ENCODE data around the gene RNF225.
"Not testable (repeated sequence)": the region's sequence is repeated elsewhere in the genome, so short reads cannot be mapped to it uniquely, and the experiment has no call there.

Gene RNF225

DNA sequence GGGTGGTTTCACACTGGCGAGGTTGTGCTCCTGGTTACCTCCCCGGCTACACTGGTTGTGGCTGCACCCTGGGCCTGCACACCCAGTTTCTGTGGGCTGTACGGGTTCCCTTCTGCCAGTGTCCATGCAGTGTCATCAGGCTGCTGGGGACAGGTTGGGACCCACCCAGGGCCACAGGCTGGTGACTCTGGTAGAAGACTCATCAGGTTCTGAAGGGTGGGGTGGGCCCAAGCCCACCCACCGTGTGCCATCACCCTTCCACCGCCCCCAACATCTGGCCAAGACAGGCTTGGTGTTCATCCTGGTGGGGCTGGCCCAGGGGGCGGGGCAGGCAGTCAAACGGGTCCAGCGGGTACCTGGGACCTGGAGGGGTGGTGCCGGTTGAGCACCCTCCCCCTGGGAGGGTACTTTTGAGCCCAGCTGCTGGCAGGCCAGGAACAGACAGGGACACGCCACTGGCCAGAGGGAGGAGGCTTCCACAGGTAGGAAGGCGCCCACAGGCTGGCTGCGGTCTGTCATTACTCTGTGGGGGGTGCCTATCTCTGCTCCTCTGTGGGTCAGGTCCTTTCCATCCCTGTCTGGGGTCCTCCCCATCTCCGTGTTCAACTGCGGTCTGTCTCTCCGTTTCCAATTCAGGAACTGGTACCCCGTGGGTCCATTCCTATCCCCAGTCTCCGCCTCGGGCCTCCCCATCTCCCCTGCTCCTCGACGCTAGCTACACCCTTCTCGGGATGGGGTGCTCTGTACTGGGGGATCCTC is at the start of gene RNF225:
Gene RNF225, plus strand, starts transcription at position 437 of the 759 bp plus-strand sequence. CDS start 434 bp downstream, outside the sequence.
- DNase-seq (ENCODE audit: low read depth in 4 of 4, low spot score in 1 of 4), result no peak

DNA sequence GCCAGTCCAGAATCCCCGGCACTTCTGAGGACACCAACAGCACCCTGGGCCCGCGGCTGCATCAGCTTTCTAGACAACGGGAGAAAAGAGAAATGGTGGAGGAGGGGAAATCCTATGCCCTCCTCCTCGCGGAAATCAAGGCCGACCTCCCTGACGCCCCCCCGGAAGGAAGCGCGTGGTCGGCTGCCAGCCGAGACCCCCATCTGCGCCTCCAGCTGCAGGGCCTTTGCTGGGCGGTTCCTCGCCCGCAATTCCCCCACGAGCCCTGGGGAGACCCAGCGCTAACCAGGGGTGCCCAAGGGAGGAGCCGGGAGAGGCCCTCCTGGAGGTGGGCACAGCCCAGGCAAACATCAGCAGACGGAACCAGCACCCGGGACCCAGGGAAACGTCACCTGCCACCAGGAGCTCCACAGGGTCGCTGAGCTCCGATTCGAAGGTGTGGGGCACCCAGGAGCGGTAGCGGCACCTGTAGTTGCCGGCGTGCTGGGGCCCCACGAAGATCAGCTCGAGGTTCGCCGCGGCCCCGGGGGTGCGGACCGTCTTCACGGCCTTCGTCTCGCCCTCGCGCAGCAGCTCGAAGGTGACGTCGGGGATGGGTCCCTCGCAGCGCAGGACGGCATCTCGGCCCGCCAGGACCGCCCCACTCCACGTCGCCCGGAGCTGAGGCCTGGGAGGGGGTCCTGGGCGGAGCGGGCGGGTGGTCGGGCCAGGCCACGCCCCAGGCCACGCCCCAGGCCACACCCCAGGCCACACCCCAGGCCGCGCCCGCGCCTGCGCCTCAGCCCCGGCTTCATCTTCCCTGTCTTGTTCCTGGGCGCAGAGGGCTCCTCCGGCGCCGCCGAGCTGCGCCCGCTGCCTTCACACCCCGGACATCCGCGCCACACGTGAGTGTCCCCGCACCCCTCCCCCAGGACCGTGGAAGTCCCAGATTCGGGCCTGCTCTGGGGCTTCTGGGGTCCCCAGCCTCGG is 48.2 kb upstream of the RNF225 start:
- peak; percentile 23 to 52 (median 44) for DNase-seq (ENCODE audit: low read depth in 4 of 4, low spot score in 1 of 4)

DNA sequence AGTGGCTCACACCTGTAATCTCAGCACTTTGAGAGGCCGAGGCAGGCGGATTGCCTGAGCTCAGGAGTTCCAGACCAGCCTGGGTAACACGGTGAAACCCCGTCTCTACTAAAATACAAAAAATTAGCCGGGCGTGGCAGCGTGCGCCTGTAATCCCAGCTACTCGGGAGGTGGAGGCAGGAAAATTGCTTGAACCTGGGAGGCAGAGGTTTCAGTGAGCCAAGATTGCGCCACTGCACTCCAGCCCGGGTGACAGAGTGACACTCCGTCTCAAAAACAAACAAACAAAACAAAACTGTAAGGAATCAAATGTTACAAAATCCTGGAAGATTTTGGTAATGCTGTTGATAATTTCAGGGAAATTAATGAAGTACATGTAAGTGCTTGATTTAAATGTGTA is 47.4 kb upstream of the RNF225 start:
- not testable (repeated sequence) for DNase-seq (ENCODE audit: low read depth in 4 of 4, low spot score in 1 of 4)

DNA sequence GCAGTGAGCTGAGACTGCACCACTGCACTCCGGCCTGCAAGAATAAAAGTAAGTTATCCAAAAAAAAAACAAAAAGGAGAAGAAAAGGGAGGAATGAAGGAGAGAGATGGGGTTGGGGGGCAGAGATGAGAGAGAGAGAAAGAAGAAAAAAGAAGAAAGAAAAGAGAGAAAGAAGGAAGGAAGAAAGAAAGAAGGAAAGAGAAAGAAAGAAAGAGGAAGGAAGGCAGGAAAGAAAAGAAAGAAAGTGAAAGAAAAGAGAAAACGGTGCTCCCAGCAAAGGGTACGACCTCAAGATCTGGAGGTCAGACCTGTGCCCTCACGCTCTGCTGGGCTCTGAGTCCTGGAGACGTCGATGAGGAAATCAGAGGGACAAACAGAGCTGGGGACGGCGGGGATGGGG is 45.9 kb upstream of the RNF225 start:
- DNase-seq (ENCODE audit: low read depth in 4 of 4, low spot score in 1 of 4), result no peak

DNA sequence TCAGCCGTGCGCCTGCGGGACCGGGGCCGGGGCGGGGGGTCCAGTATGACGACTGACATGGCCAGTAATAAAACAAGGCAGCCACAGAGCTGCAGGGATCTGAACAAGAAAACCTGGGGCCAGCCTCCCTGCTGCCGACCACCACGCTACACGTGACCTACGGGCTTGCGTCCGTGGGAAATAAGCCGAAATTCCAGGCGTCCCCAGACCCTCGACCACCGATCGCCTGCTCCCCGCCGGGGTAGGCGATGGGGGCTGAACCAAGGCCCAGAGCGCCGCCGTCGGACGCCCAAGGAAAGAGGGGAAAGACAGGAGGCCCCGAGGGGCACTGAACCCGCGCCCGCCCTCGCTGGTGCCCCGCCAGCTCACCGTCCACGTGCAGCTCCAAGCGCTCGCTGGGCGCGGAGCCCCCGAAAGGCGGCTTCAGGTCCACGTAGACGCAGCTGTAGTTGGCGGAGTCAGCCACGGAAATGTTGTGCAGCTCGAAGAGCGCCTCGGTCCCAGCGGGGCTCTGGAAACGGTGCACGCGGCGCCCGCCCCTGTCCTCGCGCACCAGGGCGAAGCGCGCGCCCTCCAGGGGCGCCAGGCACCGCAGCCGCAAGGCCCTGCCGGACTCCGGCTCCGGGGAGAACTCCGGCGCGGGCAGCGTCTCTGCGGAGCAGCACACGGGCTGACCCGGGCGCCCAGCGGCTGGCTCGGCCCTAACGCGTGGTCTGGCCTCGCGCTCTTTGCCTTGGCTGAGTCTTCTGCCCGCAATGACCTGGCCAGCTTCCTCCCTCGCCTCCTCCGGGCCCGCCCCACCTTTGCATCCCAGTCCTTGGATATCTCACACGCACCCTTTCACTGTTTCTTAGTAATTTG is 45.2 kb upstream of the RNF225 start:
- no peak for DNase-seq (ENCODE audit: low read depth in 4 of 4, low spot score in 1 of 4)

DNA sequence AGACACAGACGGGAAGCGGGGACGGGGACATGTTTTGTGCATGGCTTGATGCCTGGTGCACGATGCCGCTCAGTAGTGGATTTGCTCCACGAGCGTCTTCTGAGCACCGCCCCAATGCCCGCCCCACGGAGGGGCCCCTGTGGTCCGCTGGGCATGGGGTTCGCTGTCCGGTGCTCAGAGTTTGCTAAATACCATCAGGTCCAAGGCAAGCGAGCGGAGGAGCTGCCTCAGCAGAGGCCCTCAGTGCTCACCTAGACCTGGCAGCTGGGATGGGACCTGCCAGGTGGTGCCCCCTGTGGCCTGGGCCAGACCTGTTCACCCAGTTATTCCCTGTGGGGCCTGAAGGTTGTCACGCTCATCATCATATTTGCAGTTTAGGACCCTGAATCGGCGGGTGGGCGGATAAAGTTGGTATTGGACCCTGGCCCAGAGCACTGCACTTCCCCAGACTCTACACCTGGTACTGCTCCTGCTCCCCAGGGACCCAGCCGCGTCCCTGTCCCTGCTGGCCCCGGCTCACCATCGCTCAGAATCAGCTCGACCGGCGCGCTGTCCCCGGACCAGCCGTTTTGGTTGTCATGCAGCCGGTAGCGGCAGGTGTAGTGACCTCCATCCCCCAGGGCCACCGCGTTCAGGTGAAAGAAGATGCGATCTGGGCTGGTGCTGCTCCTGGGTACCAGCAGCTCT is 44.4 kb upstream of the RNF225 start:
- no peak for DNase-seq (ENCODE audit: low read depth in 4 of 4, low spot score in 1 of 4)

DNA sequence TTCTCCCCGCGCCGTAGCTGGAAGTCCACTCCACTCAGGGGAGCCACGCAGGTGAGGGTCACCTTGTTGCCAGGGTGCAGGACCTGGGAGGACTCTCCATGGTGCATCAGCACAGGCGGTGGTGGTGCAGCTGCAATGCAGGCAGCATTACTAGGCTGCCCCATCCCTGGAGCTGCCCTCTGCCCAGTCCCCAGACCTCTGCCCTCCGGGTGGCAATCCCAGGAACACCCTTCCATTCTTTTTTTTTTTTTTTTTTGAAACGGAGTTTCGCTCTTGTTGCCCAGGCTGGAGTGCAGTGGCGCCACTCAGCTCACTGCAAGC is 43.9 kb upstream of the RNF225 start:
- no peak for DNase-seq (ENCODE audit: low read depth in 4 of 4, low spot score in 1 of 4)

DNA sequence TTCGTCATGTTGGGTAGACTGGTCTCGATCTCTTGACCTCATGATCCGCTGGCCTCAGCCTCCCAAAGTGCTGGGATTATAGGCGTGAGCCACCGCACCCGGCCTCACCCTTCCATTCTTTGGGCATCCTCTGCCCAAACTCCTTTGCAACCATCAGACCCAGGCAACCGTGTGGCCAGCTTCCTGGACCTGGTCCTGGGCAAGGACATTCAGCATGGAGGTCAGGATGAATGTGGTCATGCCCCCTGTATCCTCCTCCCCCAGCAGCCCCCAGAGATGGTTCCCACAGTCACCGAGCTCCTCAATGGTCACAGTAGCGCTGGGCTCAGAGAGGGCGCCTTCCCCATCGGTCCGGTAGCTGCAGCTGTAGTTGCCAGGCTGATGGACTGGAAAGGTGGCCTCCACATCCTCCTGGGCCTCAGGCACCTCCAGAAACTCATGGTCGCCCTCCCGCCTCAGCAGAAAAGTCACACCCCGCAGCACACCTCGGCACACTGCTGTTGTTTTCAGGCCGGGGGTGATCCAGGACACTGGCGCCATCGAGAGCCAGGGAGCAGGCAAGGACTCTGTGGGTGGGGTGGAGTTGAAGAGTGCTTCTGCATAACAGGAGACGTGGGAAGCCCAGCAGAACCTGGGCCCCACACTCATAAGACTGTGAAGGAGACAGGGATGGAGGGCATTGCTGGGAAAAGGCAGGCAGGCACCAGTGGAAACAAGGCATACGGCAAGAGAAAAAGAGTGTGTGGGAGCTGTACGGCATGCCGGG is 43.3 kb upstream of the RNF225 start:
- no peak for DNase-seq (ENCODE audit: low read depth in 4 of 4, low spot score in 1 of 4)

DNA sequence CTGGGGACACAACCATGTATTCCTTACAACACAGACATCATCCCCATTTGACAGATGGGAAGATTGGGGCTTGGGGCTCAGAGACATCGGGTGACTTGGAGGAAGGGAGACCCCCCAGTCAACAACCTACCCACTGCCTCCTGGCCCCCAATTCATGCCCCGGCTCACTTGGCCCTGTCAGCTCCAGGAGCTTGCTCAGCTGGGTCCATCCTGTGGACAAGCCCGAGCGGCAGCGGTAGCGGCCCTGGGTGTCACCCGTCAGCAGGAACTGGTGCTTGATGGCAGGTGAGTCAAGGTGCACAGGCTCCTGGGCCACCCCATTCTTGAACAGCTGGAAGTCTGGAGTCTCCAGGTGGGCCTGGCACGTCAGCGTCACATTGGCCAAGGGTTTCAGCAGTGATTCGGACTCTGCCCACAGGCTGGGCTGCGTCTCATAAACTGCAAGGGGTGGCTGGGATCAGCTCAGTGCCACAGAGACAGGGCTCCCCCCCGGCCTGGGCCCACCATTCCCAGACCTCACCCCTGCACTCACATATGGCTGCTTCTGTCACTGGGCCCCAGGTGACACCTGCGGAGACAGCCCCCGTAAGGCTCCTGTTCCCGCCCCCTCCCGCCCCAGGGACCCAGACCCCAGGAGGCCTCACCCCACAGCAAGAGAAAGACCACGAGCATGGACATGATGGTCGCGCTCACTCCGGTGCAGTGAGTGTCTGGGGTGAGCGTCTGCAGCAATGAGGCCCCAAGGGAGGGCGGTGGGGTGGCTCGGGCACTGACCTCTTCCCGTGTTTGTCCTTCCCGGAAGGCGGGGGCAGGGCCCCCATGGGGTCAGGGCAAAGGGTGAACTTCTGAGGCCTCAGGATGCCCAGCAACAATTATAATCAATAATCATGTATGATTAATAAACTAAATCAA is 42.4 kb upstream of the RNF225 start, which contains the start of gene A1BG:
Gene A1BG, minus strand, starts transcription at position 733 of the 912 bp plus-strand sequence. Its CDS starts 55 bp downstream, at position 678.
- DNase-seq (ENCODE audit: low read depth in 4 of 4, low spot score in 1 of 4), result no peak

DNA sequence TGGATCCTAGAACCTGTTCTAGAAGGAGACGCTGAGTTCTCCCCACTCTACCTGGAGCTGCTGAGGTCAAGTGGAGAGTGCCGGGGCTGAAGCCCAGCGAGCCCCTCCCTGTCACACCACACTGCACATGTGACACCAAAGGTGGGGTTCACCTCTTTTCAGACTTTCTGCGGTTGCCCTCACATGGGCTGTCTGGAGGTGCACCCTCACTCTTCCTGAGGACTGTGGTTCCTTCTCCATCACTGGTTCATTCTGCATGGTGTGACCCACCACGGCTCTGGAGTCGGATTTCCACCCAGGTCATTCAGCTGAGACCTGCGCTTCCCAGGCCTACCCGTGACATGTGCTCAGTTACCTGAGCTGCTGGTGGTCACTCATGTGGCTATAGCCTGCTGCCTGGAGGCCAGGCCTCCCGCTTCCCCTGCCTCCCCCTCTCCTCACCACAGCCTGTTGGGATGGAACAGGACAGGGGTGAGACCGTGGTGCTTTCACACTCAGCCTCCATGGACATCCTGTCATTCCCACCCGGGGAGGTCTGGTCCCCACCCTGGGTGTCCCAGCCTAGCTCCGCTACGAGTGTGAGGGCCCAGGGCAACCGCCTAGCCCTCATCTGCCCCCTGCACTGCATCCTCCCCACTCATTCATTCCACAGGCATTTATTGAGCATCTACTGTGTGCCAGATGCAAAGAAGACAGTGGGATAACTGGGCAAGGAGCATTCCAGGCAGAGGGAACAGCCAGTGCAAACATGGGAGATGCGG is 41.6 kb upstream of the RNF225 start:
- DNase-seq (ENCODE audit: low read depth in 4 of 4, low spot score in 1 of 4), result no peak

DNA sequence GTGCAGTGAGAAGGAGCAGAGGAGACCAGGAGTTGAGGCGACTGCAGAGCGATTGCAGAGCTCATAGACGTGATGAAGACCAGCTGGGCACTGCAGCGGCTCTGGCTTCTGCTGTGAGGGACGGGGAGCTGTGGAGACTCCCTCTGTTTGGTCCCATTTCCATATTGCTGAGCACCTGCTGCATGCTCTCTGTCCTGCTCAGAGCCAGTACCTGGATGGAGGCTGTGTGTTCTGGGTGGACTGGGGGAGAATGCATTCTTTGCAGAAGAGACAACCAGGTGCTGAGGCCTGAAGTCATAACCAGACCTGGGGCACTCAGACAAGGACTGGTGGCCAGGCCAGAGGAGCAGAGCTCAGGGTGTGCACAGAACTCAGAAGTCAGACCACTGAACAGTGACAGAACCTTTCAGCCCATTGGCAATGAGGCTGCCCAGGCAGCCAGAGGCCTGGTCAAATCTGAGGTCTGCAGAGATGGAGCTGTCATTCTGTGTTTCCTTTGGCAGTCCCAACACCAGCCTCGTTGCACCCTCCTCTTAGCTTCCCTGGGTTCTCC is 40.9 kb upstream of the RNF225 start:
- no peak for DNase-seq (ENCODE audit: low read depth in 4 of 4, low spot score in 1 of 4)

DNA sequence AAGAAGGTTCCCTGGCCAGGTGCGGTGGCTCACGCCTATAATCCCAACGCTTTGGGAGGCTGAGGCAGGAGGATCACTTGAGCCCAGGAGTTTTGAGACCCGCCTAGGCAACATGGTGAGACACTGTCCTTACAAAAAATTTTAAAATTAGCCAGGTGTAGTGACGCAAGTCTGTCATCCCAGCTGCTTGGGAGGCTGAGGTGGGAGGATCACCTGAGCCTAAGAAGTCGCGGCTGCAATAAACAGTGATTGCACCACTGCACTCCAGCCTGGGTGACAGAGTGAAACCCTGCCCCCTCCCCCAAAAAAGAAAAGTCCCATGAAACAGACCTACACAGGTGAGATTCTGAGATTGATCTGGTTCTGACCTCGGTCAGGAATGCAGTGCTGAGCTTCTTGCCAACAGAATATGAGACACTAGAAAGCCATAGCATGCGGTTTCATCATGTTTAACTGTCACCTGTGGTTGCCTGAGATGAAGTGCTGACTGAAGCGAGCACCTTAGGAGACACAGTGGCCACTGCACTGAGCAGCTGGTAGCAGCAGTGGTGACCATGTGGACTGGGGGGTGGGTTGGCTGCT is 40.1 kb upstream of the RNF225 start:
- no peak for DNase-seq (ENCODE audit: low read depth in 4 of 4, low spot score in 1 of 4)

DNA sequence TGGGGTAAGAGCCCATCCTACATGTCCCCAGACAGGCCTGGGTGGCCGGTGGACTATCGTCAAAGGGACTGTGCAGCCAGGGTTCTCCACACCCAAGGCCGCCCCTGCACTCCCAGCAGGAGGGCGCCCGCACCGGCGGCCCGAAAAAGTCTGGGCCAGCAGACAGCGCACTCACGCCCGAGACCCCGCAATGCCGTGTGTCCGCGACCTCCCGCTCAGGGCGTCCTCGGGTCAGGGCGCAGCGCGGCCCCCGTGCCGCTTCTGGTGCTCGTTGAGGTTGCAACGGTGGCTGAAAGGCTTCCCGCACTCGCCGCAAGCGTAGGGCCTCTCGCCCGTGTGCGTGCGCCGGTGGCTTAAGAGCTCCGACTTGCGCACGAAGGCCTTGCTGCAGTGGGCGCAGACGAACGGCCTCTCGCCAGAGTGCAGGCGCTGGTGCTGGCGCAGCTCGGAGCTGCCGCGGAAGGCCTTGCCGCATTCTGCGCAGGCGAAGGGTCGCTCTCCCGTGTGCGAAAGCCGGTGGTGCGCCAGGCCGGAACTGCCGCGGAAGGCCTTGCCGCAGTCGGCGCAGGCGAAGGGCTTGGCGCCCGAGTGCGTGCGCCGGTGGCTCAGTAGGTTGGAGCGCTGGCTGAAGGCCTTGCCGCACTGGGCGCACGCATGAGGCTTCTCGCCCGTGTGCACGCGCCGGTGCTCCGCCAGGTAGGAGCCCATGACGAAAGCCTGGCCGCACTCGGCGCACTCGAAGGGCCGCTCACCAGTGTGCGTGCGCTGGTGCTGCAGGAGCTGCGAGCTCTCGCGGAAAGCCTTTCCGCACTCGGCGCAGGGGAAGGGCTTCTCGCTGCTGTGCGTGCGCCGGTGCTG is 39.3 kb upstream of the RNF225 start:
- no peak for DNase-seq (ENCODE audit: low read depth in 4 of 4, low spot score in 1 of 4)

DNA sequence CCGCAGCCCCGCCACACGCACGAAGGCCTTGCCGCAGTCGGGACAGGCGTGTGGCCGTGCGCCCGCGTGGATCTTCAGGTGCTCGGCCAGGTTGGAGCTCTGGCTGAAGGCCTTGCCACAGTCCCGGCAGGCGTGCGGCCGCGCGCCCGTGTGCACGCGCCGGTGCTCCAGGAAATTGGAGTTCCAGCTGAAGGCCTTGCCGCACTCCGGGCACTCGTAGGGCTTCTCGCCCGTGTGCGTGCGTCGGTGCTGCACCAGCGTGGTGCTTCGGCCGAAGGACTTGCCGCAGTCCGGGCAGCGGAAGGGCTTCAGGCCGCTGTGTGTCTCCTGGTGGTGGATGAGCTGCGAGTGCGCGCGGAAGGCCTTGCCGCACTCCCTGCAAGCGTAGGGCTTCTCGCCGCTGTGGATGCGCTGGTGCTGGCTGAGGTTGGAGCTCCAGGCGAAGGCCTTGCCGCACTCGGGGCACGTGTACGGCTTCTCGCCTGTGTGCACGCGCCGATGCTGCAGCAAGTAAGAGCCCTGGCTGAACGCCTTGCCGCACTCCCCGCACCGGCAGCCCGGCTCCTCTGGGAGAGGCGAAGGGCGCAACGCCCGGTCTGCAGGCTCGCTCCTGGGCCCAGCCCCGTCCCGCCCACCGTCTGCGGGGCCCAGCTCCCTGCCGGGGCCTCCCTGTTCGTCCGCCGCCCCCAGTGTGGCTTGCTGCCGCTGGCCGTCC is 38.5 kb upstream of the RNF225 start:
- no peak for DNase-seq (ENCODE audit: low read depth in 4 of 4, low spot score in 1 of 4)

DNA sequence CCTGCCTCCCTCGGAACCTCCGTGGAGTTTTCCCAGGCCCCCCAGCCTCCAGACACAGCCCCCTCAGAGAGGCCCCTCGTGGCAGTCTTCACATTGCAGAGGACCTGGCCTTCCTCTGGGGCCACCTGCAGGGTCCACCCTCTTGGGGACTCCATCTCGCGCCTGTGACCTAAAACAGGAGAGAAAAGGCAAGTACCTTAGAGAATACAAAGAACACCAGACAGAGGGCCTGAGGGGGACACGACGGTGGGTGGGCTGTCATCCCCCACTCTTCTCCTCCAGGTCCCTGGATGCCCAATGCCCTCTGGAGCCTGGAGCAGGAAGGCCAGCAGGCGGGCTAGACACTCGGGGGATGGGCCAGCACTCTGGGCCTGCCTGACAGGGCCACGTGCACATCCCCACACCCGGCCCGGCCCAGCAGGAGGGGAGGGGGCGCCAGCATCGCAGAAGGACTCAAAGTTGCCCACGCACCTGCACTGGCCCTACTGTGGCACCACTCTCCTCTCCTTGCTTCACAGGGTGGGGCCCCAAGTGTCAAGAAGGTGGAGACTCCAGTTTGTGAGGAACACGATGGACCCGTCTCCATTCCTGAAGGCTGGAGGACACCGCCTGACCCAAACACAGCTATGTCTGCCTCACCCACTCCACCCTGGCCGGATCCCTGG is 37.8 kb upstream of the RNF225 start:
- DNase-seq (ENCODE audit: low read depth in 4 of 4, low spot score in 1 of 4), result no peak

Measured in stimulated activated CD4-positive, alpha-beta T cell treated with anti-CD3 and anti-CD28 coated beads, Interleukin-1b, Interleukin-23, amount 100 ng/mL, for 24 hours (primary cell).